ENCODE measurements around the gene RNASEH2B. TPM values are rescaled to one million over a fixed set of nuclear protein-coding genes. Genes with fewer than 3 reads are reported as not detected.

RNASEH2B gene
- total and polyA plus RNA-seq, 9 of the 15 experiments (the other 6 are each of a cell fraction or from before 2014, with no cell fraction given) = 26.3 to 109 (median 62.5) TPM

- POLR2A ChIA-PET = no interaction called here
- Histone ChIP-seq H3K27me3 (ENCODE audit: control insufficient read depth in 2 of 2, insufficient read depth in 2 of 2, low read length in 2 of 2) (no peaks in the 10 kb centered on the region), H3K9me1 (ENCODE audit: control insufficient read depth, insufficient read depth, low read length) (no peaks in the 10 kb centered on the region), H2AFZ (ENCODE audit: low read depth, low read length) (no peak overlapping the region), H3K36me3 (ENCODE audit: control insufficient read depth, insufficient read depth, low read length) (no peaks in the 10 kb centered on the region), H3K4me2 (ENCODE audit: insufficient read depth, low read length) (no peak overlapping the region), H3K4me3 (no peak overlapping the region), H4K20me1 (replicated peaks; ENCODE audit: control insufficient read depth, insufficient read depth, low read length) (no peaks in the 10 kb centered on the region; the same call in 1 of the 2 replicates), H3K27ac (ENCODE audit: extremely low read depth, low read depth, low read length) (no peak overlapping the region), H3K9ac (ENCODE audit: insufficient read depth in 1 of 2, low read depth in 2 of 2, low read length in 2 of 2) (no peak overlapping the region), H3K9me3 (replicated peaks; ENCODE audit: control insufficient read depth, insufficient read depth, low read depth, low read length) (no peaks in the 10 kb centered on the region), H3K79me2 (ENCODE audit: control insufficient read depth, insufficient read depth, low read length) (peaks cover 82% of the 10 kb centered on the region), H3K4me1 (replicated peaks in 1 of 2; ENCODE audit: control insufficient read depth in 2 of 2, insufficient read depth in 2 of 2, low read length in 2 of 2) (peaks cover 24 to 42% of the 10 kb centered on the region in 2 experiments)
- TF ChIP-seq ZBTB2 (IDR thresholded peaks at IDR 0.05) (no peak), RCOR1 (IDR thresholded peaks at IDR 0.05; ENCODE audit: borderline replicate concordance in 1 of 2, low read depth in 2 of 2, low read length in 2 of 2) (0 out of 4 replicates have a peak, but pooled peaks of 1 of the 2 experiments have one; percentile 25), TARDBP (IDR thresholded peaks at IDR 0.05) (no peak), RAD51 (IDR thresholded peaks at IDR 0.05; ENCODE audit: borderline replicate concordance, low read depth) (no peak), ZNF316 (IDR thresholded peaks at IDR 0.05) (peak; percentile 21; the same call in 1 of the 2 replicates), CBFA2T3 (IDR thresholded peaks at IDR 0.05) (peak; percentile 41; the same call in 1 of the 2 replicates), TCF3 (CRISPR knock-in tag; IDR thresholded peaks at IDR 0.05) (0 out of 2 replicates have a peak, but pooled peaks have one; percentile 28), FOXA1 (IDR thresholded peaks at IDR 0.05; ENCODE audit: borderline replicate concordance) (no peak), EP300 (IDR thresholded peaks at IDR 0.05; ENCODE audit: low read length) (peak; percentile 15; the same call in 1 of the 2 replicates)
- intact Hi-C loops (cut with micrococcal nuclease) (loop anchor here (2.0 to 10.0 kb wide), 8 partner anchors 108 to 936 kb away; no protein-coding TSS in a partner anchor), in situ Hi-C loops (cut with MboI) (no loop called here)
- CTCF ChIA-PET (ENCODE audit: low intra/inter-chr PET ratio) = interaction anchor here (0.5 to 2.0 kb wide), 3 partner anchors 936 to 1268 kb away, joined by 3 to 6 read pairs (median 3); no protein-coding TSS in a partner anchor
- DNase-seq (ENCODE audit: extremely low read depth in 1 of 4, low spot score in 3 of 4) (no peak), FAIRE-seq (no peak), ATAC-seq (no peak)
- no TSS peak for BruUV-seq (replicated peaks)
- WGBS (ENCODE audit: insufficient coverage, low coverage, missing lambda C conversion rate) = 10% methylated on average over 2 of the region's 2 CpGs
Measured at GRCh38 chr13:50912851-50913250, 3.3 kb downstream of the RNASEH2B start.

Data from K562 (cell line).